BE2C (cell line): Measurements from ENCODE around the gene NUCB1.

ENCODE experiments used
- DNase-seq: peaks from one replicate; pipeline ENCODE4 v3.0.0-alpha.2; 2020
- H3K27me3 ChIP-seq: fragments of 250-450 bp; sonication (Bioruptor Pico); 2 replicates; pipeline ENCODE4 v1.5.1; 2020; ENCODE audit warnings: mild to moderate bottlenecking
- H3K36me3 ChIP-seq: fragments of 250-450 bp; sonication (Bioruptor Pico); 2 replicates; pipeline ENCODE4 v1.5.1; 2020; ENCODE audit warnings: mild to moderate bottlenecking
- H3K4me1 ChIP-seq: fragments of 250-450 bp; sonication (Bioruptor Pico); 2 replicates; pipeline ENCODE4 v1.5.1; 2020
- H3K4me3 ChIP-seq: 2 replicates; pipeline ENCODE4 v1.5.1; 2011; ENCODE audit warnings: low read depth, low read length
- H3K9me3 ChIP-seq: fragments of 250-450 bp; sonication (Bioruptor Pico); 2 replicates; pipeline ENCODE4 v1.5.1; 2020
- TF ChIP-seq, protein P1 (sequence below): IDR thresholded peaks from 2 replicates; pipeline ENCODE4 v1.5.1; 2012; ENCODE audit warnings: mild to moderate bottlenecking, low read depth, low read length

The NUCB1 gene

DNA sequence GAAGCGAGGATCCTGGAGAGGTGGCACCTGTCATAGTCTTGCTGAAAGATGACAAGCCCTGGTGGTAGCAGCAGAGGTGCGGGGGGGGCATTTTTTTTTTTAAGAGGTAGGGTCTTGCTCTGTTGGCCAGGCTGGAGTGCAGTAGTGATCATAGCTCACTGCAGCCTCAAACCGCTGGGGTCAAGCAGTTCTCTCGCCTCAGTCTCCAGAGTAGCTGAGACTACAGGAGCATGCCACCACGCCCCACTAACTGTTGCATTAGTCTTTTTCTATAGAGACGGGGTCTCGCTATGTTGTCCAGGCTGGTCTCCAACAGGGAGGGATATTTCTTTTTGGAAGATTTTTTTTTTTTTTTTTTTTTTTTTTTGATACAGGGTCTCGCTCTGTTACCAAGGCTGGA, 57.9 kb downstream of the NUCB1 start:
- no peak for DNase-seq
- Histone ChIP-seq H3K36me3 (peaks cover 3% of the 10 kb centered on the region), H3K4me1 (no peaks in the 10 kb centered on the region), H3K9me3 (no peaks in the 10 kb centered on the region), H3K4me3 (no peak overlapping the region), H3K27me3 (no peaks in the 10 kb centered on the region)
- TF ChIP-seq, protein P1, sequence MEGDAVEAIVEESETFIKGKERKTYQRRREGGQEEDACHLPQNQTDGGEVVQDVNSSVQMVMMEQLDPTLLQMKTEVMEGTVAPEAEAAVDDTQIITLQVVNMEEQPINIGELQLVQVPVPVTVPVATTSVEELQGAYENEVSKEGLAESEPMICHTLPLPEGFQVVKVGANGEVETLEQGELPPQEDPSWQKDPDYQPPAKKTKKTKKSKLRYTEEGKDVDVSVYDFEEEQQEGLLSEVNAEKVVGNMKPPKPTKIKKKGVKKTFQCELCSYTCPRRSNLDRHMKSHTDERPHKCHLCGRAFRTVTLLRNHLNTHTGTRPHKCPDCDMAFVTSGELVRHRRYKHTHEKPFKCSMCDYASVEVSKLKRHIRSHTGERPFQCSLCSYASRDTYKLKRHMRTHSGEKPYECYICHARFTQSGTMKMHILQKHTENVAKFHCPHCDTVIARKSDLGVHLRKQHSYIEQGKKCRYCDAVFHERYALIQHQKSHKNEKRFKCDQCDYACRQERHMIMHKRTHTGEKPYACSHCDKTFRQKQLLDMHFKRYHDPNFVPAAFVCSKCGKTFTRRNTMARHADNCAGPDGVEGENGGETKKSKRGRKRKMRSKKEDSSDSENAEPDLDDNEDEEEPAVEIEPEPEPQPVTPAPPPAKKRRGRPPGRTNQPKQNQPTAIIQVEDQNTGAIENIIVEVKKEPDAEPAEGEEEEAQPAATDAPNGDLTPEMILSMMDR = no peak

DNA sequence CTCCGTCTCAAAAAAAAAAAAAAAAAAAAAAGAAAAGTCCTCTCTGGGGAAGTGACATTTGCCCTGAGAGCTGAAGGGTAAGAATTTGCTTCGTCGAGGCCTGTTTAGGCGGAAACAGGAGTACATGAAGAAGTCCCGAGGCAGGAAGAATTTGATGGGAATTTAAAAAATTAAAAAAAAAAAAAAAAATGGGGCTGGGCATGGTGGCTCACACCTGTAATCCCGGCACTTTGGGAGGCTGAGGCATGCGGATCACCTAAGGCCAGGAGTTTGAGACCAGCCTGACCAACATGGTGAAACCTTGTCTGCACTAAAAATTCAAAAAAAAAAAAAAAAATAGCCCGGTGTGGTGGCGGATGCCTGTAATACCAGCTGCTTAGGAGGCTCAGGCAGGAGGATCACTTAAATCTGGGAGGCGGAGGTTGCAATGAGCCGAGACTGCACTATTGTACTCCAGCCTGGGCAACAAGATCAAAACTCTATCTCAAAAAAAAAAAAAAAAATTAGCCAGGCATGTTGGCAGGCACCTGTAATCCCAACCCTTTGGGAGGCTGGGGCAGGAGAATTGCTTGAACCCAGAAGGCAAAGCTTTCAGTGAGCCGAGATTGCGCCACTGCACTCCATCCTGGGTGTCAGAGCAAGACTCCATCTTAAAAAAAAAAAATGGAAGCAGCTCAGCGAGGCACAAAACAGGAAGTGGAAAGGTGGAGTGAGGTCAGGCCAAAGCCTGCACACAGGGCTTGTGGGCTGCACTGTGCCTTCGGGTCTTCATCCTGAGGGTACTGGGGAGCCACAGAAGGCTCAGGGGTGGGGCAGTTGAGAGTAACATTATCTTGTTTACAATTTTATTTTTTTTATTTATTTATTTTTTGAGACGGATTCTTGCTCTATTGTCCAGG, 59.5 kb downstream of the NUCB1 start:
- H3K27me3 ChIP-seq = no peaks in the 10 kb centered on the region
- peaks cover 3% of the 10 kb centered on the region for H3K36me3 ChIP-seq
- TF ChIP-seq, protein P1 = no peak
- H3K9me3 ChIP-seq = no peaks in the 10 kb centered on the region
- no peak overlapping the region for H3K4me3 ChIP-seq
- H3K4me1 ChIP-seq = peaks cover 14% of the 10 kb centered on the region
- no peak for DNase-seq

DNA sequence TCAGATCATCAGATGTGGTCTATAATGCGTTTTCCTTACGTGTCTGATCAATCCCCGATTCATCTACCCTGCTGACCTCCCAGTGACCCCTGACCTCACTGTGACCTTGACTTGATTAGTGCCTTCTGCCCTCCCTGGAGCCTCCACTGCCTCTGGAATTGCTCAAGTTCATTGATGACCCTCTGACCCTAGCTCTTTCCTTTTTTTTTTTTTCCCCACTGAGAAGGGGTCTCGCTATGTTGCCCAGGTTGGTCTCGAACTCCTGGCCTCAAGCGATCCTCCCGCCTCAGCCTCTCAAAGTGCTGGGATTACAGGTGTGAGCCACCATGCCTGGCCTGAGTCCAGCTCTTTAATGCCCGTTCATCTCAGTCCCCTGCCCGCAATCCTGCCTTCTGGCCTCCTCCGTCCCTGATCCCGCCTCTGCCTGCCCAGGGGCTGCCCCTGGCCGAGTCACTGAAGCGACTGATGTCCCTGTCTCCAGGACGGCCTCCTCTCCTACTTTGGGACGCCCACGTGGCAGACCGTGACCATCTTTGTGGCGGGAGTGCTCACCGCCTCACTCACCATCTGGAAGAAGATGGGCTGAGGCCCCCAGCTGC, 61.0 kb downstream of the NUCB1 start:
- TF ChIP-seq, protein P1 = no peak
- Histone ChIP-seq H3K9me3 (no peaks in the 10 kb centered on the region), H3K4me1 (peaks cover 14% of the 10 kb centered on the region), H3K4me3 (no peak overlapping the region), H3K36me3 (peaks cover 5% of the 10 kb centered on the region), H3K27me3 (no peaks in the 10 kb centered on the region)
- no peak for DNase-seq

DNA sequence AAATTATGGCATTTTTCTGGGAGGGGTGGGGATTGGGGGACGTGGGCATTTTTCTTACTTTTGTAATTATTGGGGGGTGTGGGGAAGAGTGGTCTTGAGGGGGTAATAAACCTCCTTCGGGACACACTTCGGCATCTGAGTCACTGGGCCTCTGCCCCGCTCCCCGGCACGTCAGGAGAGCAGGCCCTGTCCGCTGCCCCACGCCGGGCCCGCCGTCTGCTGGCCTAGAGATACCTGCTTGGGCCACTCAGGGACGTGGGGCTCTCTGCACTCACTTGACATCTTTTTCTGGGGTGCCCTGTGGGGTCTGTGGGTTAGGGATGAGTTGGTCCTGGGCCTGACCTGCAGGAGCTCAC, 61.5 kb downstream of the NUCB1 start:
- Histone ChIP-seq H3K27me3 (no peaks in the 10 kb centered on the region), H3K36me3 (peaks cover 8% of the 10 kb centered on the region), H3K9me3 (no peaks in the 10 kb centered on the region), H3K4me3 (no peak overlapping the region), H3K4me1 (peaks cover 14% of the 10 kb centered on the region)
- TF ChIP-seq, protein P1 = no peak
- DNase-seq = no peak

DNA sequence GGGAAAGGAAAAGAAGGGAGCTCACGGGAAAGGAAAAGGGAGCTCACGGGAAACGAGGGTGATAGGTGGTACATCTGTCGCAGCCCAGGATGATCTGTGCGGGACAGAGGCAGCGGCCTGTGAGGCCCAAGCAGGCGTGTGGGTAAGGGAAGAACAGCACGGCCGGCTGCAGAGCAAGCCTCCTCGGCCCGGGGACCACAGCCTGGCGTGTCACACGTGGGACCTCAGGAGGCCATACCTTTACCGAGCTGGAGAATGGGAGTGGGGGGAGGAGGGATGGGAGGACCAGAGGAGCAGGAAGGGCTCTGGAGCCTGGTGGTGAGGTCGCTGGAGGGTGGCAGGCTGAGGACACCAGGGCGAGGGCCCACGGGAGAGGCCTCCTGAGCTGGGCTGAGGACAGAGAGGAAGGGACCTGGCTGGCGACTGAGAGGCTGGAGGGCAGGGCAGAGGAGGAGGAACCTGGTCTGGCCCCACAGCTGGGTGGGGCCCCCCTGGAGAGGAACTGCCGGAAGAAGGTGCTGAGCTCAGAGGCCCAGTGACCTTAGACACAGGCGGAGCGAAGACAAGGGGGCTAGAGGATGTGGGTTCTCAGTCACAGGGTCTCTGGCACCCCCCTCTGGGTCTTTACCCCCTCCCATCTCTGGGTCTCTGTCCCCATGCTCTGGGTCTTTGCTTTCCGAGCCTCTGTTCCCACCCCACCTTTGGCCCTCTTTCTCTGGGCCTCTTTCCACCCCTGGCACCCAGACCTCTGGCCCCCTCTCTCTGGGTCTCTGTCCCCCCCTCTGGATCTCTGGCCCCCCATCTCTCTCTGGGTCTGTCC, 62.1 kb downstream of the NUCB1 start:
- H3K27me3 ChIP-seq = no peaks in the 10 kb centered on the region
- TF ChIP-seq, protein P1 = no peak
- peaks cover 14% of the 10 kb centered on the region for H3K36me3 ChIP-seq
- DNase-seq = no peak
- no peaks in the 10 kb centered on the region for H3K9me3 ChIP-seq
- H3K4me3 ChIP-seq = no peak overlapping the region
- H3K4me1 ChIP-seq = peaks cover 14% of the 10 kb centered on the region
